Naive thymus-derived CD4-positive, alpha-beta T cell (primary cell): ENCODE data around the gene ABL2. TPM values are rescaled to one million over a fixed set of nuclear protein-coding genes. Genes with fewer than 3 reads are reported as not detected.
A peak's percentile ranks its signal among the peaks of the same experiment; 100 is the strongest.
"Not testable (repeated sequence)": the region's sequence is repeated elsewhere in the genome, so short reads cannot be mapped to it uniquely, and the experiment has no call there.

Source experiments
- ATAC-seq: fragments of 150-1000 bp; cut with Tn5 transposase; 2 replicates; pipeline ENCODE4 v1.10.0; 2021; ENCODE audit warnings: mild to moderate bottlenecking, moderate library complexity
- CTCF ChIA-PET: fragments of 350-600 bp; sonication (Branson Sonifier 250); formaldehyde crosslinking; loops from one replicate; lab custom pipeline; 2021; ENCODE audit warnings: antibody characterized with exemption; lab: Charles Lee
- POLR2A ChIA-PET: fragments of 350-600 bp; sonication (Branson Sonifier 250); formaldehyde crosslinking; loops from one replicate; lab custom pipeline; 2021; ENCODE audit warnings: antibody characterized with exemption, inconsistent platforms; lab: Charles Lee
- DNase-seq, 9 donors: peaks; one replicate each; pipeline versions ENCODE4 v3.0.0 to v3.0.0-alpha.2; 2020 to 2022; ENCODE audit warnings: mixed read lengths in 1 of 9
- H3K27ac ChIP-seq: one replicate; pipeline ENCODE4 v1.7.0; 2013; ENCODE audit warnings: mild to moderate bottlenecking, low read depth, low read length, moderate library complexity
- H3K27me3 ChIP-seq, 2 donors: one replicate each; pipeline ENCODE4 v1.7.0; 2013; ENCODE audit warnings: low read length in 2 of 2, mild to moderate bottlenecking in 2 of 2, moderate library complexity in 2 of 2; ENCODE audit not compliant: control insufficient read depth in 2 of 2, insufficient read depth in 2 of 2
- H3K36me3 ChIP-seq, 3 experiments: 1 replicate in 2 of 3; 2 replicates in 1 of 3; pipeline ENCODE4 v1.7.0; 2013; ENCODE audit warnings: low read length in 3 of 3, mild to moderate bottlenecking in 3 of 3, moderate library complexity in 1 of 3; ENCODE audit not compliant: insufficient read depth in 3 of 3, control insufficient read depth in 2 of 3
- H3K4me1 ChIP-seq, 2 donors: one replicate each; pipeline ENCODE4 v1.7.0; 2013; ENCODE audit warnings: low read length in 2 of 2, mild to moderate bottlenecking in 2 of 2, moderate library complexity in 1 of 2; ENCODE audit not compliant: control insufficient read depth in 2 of 2, insufficient read depth in 2 of 2
- H3K4me3 ChIP-seq: 2 replicates; pipeline ENCODE4 v1.7.0; 2013; ENCODE audit warnings: mild to moderate bottlenecking, low read length
- H3K9me3 ChIP-seq, 3 experiments: 1 replicate in 2 of 3; 2 replicates in 1 of 3; pipeline ENCODE4 v1.7.0; 2013; ENCODE audit warnings: low read length in 3 of 3; ENCODE audit not compliant: control insufficient read depth in 2 of 3
- H3K27ac Mint-ChIP-seq, 9 donors: one replicate each; pipeline ENCODE4 v1.8.0; 2020 to 2022; ENCODE audit warnings: mixed read lengths in 9 of 9, mild to moderate bottlenecking in 8 of 9, moderate library complexity in 5 of 9, inconsistent platforms in 2 of 9
- H3K27me3 Mint-ChIP-seq, 5 donors: one replicate each; pipeline ENCODE4 v1.8.0; 2021 to 2022; ENCODE audit warnings: mixed read lengths in 5 of 5, mild to moderate bottlenecking in 1 of 5
- H3K36me3 Mint-ChIP-seq, 5 donors: one replicate each; pipeline ENCODE4 v1.8.0; 2020 to 2022; ENCODE audit warnings: mixed read lengths in 5 of 5, mild to moderate bottlenecking in 3 of 5, inconsistent platforms in 1 of 5
- H3K4me1 Mint-ChIP-seq, 7 donors: one replicate each; pipeline ENCODE4 v1.8.0; 2020 to 2022; ENCODE audit warnings: mixed read lengths in 7 of 7, mild to moderate bottlenecking in 3 of 7, inconsistent platforms in 1 of 7
- H3K4me3 Mint-ChIP-seq, 10 donors: one replicate each; pipeline ENCODE4 v1.8.0; 2020 to 2022; ENCODE audit warnings: mild to moderate bottlenecking in 10 of 10, mixed read lengths in 10 of 10, moderate library complexity in 6 of 10, inconsistent platforms in 2 of 10
- H3K9me3 Mint-ChIP-seq, 11 donors: one replicate each; pipeline ENCODE4 v1.8.0; 2020 to 2022; ENCODE audit warnings: mixed read lengths in 11 of 11, mild to moderate bottlenecking in 4 of 11, inconsistent platforms in 1 of 11, moderate library complexity in 1 of 11
- intact Hi-C, 2 donors: fragments of 100-400 bp; cut with micrococcal nuclease; formaldehyde crosslinking; loops; one replicate each; pipeline ENCODE4 v1.15.1; 2023
- polyA plus RNA-seq, 2 donors: library from polyadenylated mRNA; unstranded; fragments of 300-500 nt; fragmentation: Illumina TruSeq; gene quantifications; one replicate each; pipeline ENCODE4 v1.2.3, GENCODE V29; 2021
- total RNA-seq, 6 experiments: library from RNA in 5 of 6; stranded (reverse) in 5 of 6; gene quantifications; 1 replicate in 5 of 6; 2 replicates in 1 of 6; pipeline ENCODE4 v1.2.3 and lab custom pipeline; 2021 to 2026

ABL2 gene
- total and polyA plus RNA-seq, 7 experiments from 2014 or later: 1.9 to 20.1 (median 17.1) TPM

DNA sequence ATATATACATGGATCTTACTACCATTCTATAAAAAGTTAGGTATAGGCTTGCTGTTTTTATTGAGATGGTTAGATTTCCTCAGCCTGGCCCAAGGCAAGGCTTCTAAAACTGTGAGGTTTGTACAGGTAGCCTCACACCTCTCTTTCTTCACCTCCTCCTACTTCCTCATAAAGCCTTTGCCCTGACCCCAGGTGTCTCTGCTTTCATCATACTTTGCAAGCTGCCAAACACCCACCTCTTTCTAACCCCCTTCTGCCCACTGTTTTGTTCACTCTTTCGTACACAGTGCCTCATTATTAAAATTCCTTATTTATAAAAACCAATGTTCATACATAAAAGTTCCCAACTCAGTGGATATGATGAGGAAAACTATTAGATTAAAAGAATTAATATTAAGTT lies 32.7 kb upstream of the ABL2 start:
- Histone ChIP-seq H3K36me3 (no peaks in the 10 kb centered on the region), H3K9me3 (no peaks in the 10 kb centered on the region), H3K27ac (no peak overlapping the region), H3K4me1 (no peaks in the 10 kb centered on the region), H3K27me3 (no peaks in the 10 kb centered on the region), H3K4me3 (no peak overlapping the region)
- ChIA-PET POLR2A (interaction anchor here (0.6 to 1.2 kb wide), 2 partner anchors 16 to 30 kb away, joined by 3 to 4 read pairs; no protein-coding TSS in a partner anchor), CTCF (interaction anchor here (0.7 kb wide), 1 partner anchor 541 kb away, joined by 3 read pairs; no protein-coding TSS in a partner anchor)
- ATAC-seq (no peak), DNase-seq (no peak)
- peaks cover 0 to 8% (median 0%) of the 10 kb centered on the region in 5 donors for H3K27me3 Mint-ChIP-seq
- H3K36me3 Mint-ChIP-seq: no peaks in the 10 kb centered on the region
- no peak overlapping the region for H3K4me3 Mint-ChIP-seq
- no peaks in the 10 kb centered on the region for H3K4me1 Mint-ChIP-seq
- intact Hi-C loops: no loop called here
- peak overlapping the region in 1 of 9 donors; percentile 16 for H3K27ac Mint-ChIP-seq
- no peaks in the 10 kb centered on the region for H3K9me3 Mint-ChIP-seq

DNA sequence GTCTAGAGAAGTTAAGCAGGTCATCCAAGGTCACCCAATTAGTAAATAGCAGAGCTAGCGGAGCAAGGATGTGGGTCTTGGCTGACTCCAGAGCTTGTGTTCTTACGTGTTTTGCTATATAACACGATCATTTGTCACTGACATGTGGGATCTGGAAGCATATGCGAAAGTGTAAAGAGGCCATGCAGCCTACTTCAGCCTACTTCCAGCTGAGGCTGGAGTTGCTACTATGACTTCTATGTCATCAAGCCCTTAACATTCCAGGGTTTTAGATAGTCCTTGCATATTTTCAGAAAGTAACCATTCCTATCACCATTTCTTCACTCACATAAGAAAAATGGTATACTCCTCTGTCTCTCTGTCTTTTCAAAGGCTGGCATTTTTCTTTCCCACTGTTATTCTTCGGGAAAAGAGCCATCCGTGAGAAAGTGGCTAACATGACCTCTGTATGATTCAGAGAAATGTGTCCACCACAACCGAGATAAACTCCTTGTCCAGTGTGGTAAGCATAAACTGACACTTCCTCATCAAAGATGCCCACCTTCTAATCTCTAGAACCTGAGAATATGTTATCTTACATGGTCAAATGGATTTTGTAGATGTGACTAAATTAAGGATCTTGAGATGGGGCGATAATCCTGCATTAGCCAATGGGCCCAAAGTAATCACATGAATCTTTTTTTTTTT lies 24.0 kb upstream of the ABL2 start:
- Histone ChIP-seq H3K27ac (no peak overlapping the region), H3K9me3 (no peaks in the 10 kb centered on the region), H3K27me3 (no peaks in the 10 kb centered on the region), H3K4me3 (no peak overlapping the region), H3K36me3 (no peaks in the 10 kb centered on the region), H3K4me1 (no peaks in the 10 kb centered on the region)
- DNase-seq (no peak), ATAC-seq (peak; percentile 72)
- no peaks in the 10 kb centered on the region for H3K27me3 Mint-ChIP-seq
- H3K9me3 Mint-ChIP-seq: no peaks in the 10 kb centered on the region
- POLR2A ChIA-PET: interaction anchor here (0.6 kb wide), 1 partner anchor 10 kb away, joined by 4 read pairs; no protein-coding TSS in a partner anchor
- intact Hi-C loops: no loop called here
- no peak overlapping the region for H3K27ac Mint-ChIP-seq
- H3K36me3 Mint-ChIP-seq: no peaks in the 10 kb centered on the region
- H3K4me3 Mint-ChIP-seq: no peak overlapping the region
- H3K4me1 Mint-ChIP-seq: no peaks in the 10 kb centered on the region
- CTCF ChIA-PET: interaction anchor here (0.8 to 0.9 kb wide), 2 partner anchors 17 to 62 kb away, joined by 3 read pairs; no protein-coding TSS in a partner anchor

DNA sequence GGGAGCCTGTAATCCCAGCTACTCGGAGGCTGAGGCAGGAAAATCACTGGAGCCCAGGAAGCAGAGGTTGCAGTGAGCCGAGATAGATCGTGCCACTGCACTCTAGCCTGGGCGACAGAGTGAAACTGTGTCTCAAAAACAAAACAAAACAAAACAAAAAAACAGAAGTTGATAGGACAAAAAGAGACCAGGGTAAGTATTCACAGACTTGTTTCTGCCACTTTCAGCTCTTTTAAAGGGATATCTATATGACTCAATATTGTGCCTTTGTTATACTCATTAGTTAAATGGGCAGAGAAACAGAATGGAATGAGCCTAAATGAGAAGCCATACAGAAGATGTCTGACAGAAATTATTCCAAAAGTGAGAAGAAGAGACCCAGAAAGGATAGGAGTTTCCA lies 23.1 kb upstream of the ABL2 start:
- H3K4me3 Mint-ChIP-seq: no peak overlapping the region
- H3K36me3 ChIP-seq: no peaks in the 10 kb centered on the region
- ChIA-PET CTCF (interaction anchor here (0.8 to 1.6 kb wide), 3 partner anchors 16 to 118 kb away, joined by 3 to 16 read pairs (median 3); no protein-coding TSS in a partner anchor), POLR2A (interaction anchor here (0.6 kb wide), 1 partner anchor 11 kb away, joined by 4 read pairs; no protein-coding TSS in a partner anchor)
- intact Hi-C loops: no loop called here
- H3K27ac Mint-ChIP-seq: no peak overlapping the region
- H3K9me3 ChIP-seq: no peaks in the 10 kb centered on the region
- H3K27me3 Mint-ChIP-seq: no peaks in the 10 kb centered on the region
- DNase-seq (no peak), ATAC-seq (no peak)
- H3K4me1 Mint-ChIP-seq: no peaks in the 10 kb centered on the region
- no peaks in the 10 kb centered on the region for H3K9me3 Mint-ChIP-seq
- H3K4me3 ChIP-seq: no peak overlapping the region
- no peak overlapping the region for H3K27ac ChIP-seq
- H3K4me1 ChIP-seq: no peaks in the 10 kb centered on the region
- no peaks in the 10 kb centered on the region for H3K27me3 ChIP-seq
- H3K36me3 Mint-ChIP-seq: no peaks in the 10 kb centered on the region

DNA sequence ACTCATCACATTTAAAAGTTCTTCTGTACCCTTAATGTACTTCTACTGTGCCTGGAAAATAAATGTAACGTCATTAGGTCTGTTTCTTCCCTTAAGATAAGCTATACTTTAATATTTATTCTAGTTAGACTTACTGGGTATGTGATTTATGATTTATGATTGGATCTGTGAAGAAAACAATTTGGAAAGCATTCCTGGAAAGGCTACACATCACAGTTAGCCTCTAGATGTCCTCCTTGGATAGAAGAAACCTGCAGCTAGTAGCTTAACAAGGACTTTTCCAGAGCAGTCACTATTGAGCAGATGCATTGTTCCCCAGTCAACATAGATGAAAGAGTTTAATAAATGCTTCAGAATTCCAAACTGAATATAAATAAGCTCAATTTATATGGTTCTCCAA lies 22.2 kb upstream of the ABL2 start:
- peak in 3 of 9 donors; percentile 9 to 22 (median 12) for DNase-seq
- H3K9me3 Mint-ChIP-seq: no peaks in the 10 kb centered on the region
- no peaks in the 10 kb centered on the region for H3K27me3 Mint-ChIP-seq
- H3K36me3 ChIP-seq: no peaks in the 10 kb centered on the region
- H3K4me1 Mint-ChIP-seq: no peaks in the 10 kb centered on the region
- H3K9me3 ChIP-seq: no peaks in the 10 kb centered on the region
- POLR2A ChIA-PET: interaction anchor here (0.8 kb wide), 1 partner anchor 114 kb away, joined by 5 read pairs; the partner anchor contains the start of gene AXDND1
- ATAC-seq: no peak
- no peaks in the 10 kb centered on the region for H3K36me3 Mint-ChIP-seq
- H3K27ac ChIP-seq: no peak overlapping the region
- H3K4me1 ChIP-seq: no peaks in the 10 kb centered on the region
- peak overlapping the region in 1 of 9 donors; percentile 26 for H3K27ac Mint-ChIP-seq
- intact Hi-C loops: loop anchor here (1.0 to 2.0 kb wide), 3 partner anchors 41 to 172 kb away; partner anchors contain the start of gene SOAT1 (in 1 of the 2)
- H3K4me3 ChIP-seq: no peak overlapping the region
- no peaks in the 10 kb centered on the region for H3K27me3 ChIP-seq
- CTCF ChIA-PET: interaction anchor here (0.5 to 1.6 kb wide), 6 partner anchors 20 to 119 kb away, joined by 3 to 16 read pairs (median 3); no protein-coding TSS in a partner anchor
- H3K4me3 Mint-ChIP-seq: no peak overlapping the region

DNA sequence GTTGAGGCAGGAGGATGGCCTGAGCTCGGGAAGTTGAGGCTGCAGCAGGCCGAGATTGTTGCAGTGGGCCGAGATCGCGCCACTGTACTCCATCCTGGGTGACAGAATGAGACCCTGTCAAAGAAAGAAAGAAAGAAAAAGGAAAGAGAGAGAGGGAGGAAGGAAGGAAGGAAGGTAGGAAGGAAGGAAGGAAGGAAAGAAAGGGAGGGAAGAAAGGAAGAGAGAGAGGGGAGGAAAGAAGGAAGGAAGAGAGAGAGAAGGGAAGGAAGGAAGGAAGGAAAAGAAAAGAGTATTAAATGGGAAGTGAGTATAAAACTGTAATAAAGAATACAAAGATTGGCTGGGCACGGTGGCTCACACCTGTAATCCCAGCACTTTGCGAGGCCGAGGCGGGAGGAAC lies 18.4 kb upstream of the ABL2 start:
- ATAC-seq: no peak
- H3K27me3 ChIP-seq: no peaks in the 10 kb centered on the region
- H3K9me3 Mint-ChIP-seq: no peaks in the 10 kb centered on the region
- intact Hi-C loops: no loop called here
- no peaks in the 10 kb centered on the region for H3K36me3 ChIP-seq
- no peak overlapping the region for H3K4me3 ChIP-seq
- H3K4me1 ChIP-seq: no peaks in the 10 kb centered on the region
- H3K36me3 Mint-ChIP-seq: no peaks in the 10 kb centered on the region
- H3K9me3 ChIP-seq: no peaks in the 10 kb centered on the region
- no peak for DNase-seq
- H3K27me3 Mint-ChIP-seq: no peaks in the 10 kb centered on the region
- ChIA-PET CTCF (interaction anchor here (0.7 kb wide), 1 partner anchor 755 kb away, joined by 3 read pairs; no protein-coding TSS in a partner anchor), POLR2A (no interaction called here)
- no peak overlapping the region for H3K4me3 Mint-ChIP-seq
- no peak overlapping the region for H3K27ac Mint-ChIP-seq
- H3K4me1 Mint-ChIP-seq: no peaks in the 10 kb centered on the region
- H3K27ac ChIP-seq: no peak overlapping the region

DNA sequence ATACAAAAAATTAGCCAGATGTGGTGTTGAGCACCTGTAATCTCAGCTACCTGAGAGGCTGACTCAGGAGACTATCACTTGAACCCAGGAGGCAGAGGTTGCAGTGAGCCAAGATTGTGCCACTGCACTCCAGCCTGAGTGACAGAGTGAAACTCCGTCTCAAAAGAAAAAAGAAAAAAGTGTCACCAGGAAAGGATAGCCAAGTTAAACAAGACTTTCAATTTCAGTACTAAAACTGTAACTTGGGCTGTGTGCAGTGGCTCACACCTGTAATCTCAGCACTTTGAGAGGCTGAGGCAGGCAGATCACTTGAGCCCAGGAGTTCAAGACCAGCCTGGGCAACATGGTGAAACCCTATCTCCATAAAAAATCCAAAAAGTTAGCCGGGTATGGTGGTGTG lies 15.9 kb upstream of the ABL2 start:
- H3K9me3 Mint-ChIP-seq, H3K27me3 Mint-ChIP-seq, H3K27me3 ChIP-seq, H3K36me3 ChIP-seq, H3K4me3 ChIP-seq, H3K27ac ChIP-seq, H3K4me1 ChIP-seq, H3K4me1 Mint-ChIP-seq, H3K36me3 Mint-ChIP-seq, H3K27ac Mint-ChIP-seq, ATAC-seq, DNase-seq, POLR2A ChIA-PET, intact Hi-C loops, H3K4me3 Mint-ChIP-seq, H3K9me3 ChIP-seq: not testable (repeated sequence)
- CTCF ChIA-PET: interaction anchor here (0.7 kb wide), 1 partner anchor 1568 kb away, joined by 3 read pairs; no protein-coding TSS in a partner anchor
